GM12874 (cell line): Measurements from ENCODE around the gene MAGIX.

ENCODE experiments used
- TF ChIP-seq, protein P1 (sequence below): IDR thresholded peaks from 2 replicates; pipeline ENCODE4 v1.5.1; 2011; ENCODE audit warnings: low read depth, mild to moderate bottlenecking, control low read depth, low read length, moderate library complexity; ENCODE audit not compliant: insufficient read depth

Gene MAGIX

DNA sequence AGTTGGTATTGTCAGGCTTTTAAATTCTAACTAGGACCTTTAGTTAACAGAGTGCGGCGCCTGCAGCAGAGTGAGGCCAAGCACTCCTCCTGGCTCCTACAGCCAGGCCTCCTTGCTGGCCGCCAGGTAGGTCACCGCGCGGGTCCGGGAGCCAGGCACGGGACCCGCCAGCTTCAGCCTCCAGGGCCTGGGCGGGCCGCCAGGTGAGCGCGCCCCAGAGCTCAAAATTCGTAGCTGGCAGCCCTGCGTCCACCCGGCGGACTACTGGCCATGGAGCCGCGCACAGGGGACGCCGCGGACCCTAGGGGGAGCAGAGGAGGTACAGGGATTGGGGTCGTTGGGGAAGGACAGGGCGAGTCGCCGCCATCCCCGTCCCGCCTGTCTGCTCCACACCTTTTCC lies at the start of gene MAGIX:
MAGIX (plus strand) TSS at position 139 of the 400 bp plus-strand sequence; CDS start at position 271, 132 bp downstream.
- TF ChIP-seq, protein P1, sequence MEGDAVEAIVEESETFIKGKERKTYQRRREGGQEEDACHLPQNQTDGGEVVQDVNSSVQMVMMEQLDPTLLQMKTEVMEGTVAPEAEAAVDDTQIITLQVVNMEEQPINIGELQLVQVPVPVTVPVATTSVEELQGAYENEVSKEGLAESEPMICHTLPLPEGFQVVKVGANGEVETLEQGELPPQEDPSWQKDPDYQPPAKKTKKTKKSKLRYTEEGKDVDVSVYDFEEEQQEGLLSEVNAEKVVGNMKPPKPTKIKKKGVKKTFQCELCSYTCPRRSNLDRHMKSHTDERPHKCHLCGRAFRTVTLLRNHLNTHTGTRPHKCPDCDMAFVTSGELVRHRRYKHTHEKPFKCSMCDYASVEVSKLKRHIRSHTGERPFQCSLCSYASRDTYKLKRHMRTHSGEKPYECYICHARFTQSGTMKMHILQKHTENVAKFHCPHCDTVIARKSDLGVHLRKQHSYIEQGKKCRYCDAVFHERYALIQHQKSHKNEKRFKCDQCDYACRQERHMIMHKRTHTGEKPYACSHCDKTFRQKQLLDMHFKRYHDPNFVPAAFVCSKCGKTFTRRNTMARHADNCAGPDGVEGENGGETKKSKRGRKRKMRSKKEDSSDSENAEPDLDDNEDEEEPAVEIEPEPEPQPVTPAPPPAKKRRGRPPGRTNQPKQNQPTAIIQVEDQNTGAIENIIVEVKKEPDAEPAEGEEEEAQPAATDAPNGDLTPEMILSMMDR: no peak

DNA sequence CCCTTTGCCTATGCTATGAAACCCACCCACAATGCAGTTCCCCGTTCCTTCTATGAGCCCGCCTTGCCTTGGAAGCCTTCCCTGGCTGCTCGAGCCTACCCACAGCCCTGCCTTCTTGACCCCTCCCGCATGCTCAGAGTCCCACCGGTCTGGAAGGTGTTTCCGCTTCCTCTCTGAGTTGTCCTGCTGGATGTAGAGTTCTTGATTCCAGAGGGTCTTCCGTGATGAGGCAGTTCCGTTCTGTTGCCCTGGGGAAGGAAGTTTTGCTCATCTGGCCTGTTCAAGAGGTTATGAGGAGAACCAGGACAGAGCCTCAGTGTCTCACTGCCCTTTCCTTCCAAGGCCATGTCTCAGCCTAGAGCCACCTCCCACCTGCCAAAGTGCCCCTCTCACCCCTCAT lies 46.5 kb upstream of the MAGIX start:
- TF ChIP-seq, protein P1: no peak

DNA sequence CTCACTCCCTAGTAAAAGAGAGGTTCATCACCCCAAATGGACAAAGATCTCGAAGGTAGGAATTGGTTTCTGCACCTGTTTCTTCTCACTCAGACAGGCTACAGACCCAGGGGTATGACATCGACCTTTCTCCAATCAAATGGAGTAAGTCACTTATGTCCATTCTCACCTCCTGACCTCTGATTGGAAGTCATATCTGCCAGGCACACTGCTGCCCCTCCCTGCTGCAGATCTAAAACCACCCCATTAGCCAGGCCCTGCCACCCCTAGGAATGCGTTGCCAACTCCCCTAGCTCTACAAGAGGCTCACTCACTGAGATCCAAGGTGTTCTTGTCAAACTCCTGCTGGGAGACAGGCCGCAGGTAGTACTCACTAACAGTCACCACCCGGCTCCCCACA lies 45.8 kb upstream of the MAGIX start:
- TF ChIP-seq, protein P1: no peak

DNA sequence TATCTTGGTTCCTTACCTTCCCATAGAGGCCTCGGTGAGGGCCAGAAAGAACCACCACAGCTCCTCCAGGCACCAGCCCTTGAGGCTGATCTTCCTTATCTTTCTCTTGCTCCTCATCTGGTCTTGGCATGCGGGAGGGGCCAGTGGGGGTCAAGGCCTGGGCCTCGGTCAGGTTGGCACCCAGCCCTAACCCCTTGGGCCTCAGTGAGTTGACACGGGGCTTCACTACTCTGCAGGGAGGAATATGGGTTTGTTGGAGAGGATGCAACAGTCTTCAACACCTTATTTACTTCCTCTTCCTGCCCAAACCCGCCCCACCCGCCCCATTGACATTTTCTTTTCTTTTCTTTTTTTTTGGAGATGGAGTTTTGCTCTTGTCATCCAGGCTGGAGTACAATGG lies 45.0 kb upstream of the MAGIX start:
- TF ChIP-seq, protein P1: no peak

DNA sequence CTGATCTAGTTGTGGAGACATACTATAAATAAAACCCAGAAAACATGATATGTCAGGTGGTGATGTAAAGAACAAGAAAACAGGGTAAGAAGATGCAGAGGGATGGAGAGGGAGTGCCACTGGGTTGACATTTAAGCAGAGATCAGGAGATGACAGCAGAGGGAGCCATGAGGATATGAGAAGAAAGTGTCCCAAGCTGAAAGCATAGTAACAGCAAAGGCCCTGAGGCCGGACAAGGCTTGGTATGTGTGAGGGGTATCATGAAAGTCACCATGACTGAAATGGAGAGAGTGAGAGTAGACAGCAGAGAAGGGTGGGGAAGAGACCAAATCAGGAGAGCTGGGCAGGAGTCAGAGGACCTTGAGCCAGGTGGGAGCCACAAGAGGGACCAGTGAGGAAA lies 42.5 kb upstream of the MAGIX start:
- TF ChIP-seq, protein P1: no peak

DNA sequence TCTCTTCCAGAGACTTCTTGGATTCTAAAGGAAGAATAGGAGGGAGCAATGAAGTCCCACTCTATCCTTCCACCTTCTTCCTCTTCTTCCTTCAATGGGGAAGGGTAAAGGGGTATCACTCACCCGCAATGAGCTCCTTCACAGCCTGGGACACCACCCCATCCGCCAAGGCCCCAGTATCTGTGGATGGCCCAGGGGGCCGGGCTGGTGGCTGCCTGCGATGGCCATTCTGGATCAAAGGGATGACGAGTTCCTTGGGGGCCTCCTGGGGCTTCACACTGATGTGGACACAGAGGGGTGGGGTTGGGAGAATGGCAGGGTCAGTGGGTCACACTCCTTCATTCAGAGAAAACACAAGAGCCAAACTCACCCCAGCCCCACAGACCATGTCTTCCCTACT lies 40.1 kb upstream of the MAGIX start:
- TF ChIP-seq, protein P1: no peak

DNA sequence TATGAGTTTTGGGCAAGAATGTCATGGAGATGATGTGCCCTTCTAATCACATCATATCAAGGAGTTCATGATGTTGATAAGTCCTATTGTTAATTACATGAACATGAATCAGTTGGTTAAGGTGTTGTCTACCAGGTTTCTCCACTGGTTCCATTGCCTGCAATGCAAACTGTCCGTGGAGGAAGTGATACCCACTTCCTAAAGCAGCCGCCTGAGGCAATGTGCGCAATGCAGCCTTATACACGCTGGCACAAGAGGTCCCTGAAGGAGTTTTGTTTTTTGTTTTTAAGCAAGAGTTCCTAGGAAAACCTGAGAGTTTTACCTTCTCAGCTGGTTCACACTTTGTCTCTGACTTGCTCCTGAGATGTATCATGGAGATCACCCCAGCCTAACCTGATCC lies 33.1 kb upstream of the MAGIX start:
- TF ChIP-seq, protein P1: no peak

DNA sequence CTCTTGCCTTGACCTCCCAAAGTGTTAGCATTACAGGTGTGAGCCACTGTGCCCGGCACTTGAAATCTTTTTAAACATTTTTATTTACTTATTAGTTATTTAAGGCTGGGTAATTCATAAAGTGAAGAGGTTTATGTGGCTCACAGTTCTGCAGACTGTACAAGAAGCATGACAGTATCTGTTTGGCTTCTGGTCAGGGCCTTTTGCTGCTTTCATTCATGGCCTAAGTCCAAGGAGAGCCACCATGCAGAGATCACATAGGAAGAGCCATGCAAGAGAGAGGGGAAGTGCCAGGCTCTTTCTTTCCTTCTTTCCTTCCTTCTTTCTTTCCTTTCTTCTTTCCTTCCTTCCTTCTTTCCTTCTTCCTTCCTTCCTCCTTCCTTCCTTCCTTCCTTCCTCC lies 28.8 kb upstream of the MAGIX start:
- TF ChIP-seq, protein P1: no peak
